HepG2 (cell line): Measurements from ENCODE around the gene SPSB1. TPM values are rescaled to one million over a fixed set of nuclear protein-coding genes. Genes with fewer than 3 reads are reported as not detected.

Source experiments
- ATAC-seq: fragments of 200-7000 bp; cut with Tn5 transposase; 3 replicates; pipeline ENCODE4 v1.9.1; 2020; ENCODE audit warnings: mild to moderate bottlenecking, moderate library complexity
- BruUV-seq: library from RNA; stranded (reverse); fragments of 400-500 nt; replicated peaks from 2 replicates; lab custom pipeline; 2021; lab: Mats Ljungman, UMichigan
- CTCF ChIA-PET: fragments of 300-600 bp; formaldehyde crosslinking; extraction: SDS; loops from one replicate; lab custom pipeline; 2021; ENCODE audit warnings: low total read pairs, inconsistent platforms, low intra/inter-chr PET ratio; lab: Yijun Ruan, JAX
- POLR2A ChIA-PET: fragments of 350-600 bp; sonication (Branson Sonifier 250); formaldehyde crosslinking; loops from one replicate; lab custom pipeline; 2020; ENCODE audit warnings: antibody characterized with exemption, inconsistent platforms; lab: Yijun Ruan, JAX
- DNase-seq: peaks from one replicate; pipeline ENCODE4 v3.0.0-alpha.2; 2015; ENCODE audit warnings: low spot score
- FAIRE-seq: peaks from 3 replicates; lab custom pipeline; 2011; peaks lifted over from hg19 to GRCh38; lab: Jason Lieb, UNC
- H2AFZ ChIP-seq: one replicate; pipeline ENCODE4 v1.6.1; 2011; ENCODE audit warnings: low read length, inconsistent platforms
- H3K27ac ChIP-seq: fragments of 300-600 bp; 3 replicates; pipeline ENCODE4 v1.8.0; 2011; ENCODE audit warnings: mixed run types, mild to moderate bottlenecking, mixed read lengths, low read length, inconsistent platforms; ENCODE audit not compliant: insufficient read depth; ENCODE audit errors: extremely low read length
- H3K27me3 ChIP-seq, 2 experiments: fragments of 200-600 bp in 1 of 2; 2 replicates in 1 of 2; 3 replicates in 1 of 2; pipeline versions ENCODE4 v1.6.0 to v1.8.0; 2011; ENCODE audit warnings: low read length in 2 of 2, mild to moderate bottlenecking in 2 of 2, moderate library complexity in 2 of 2, inconsistent platforms in 1 of 2; ENCODE audit not compliant: insufficient read depth in 2 of 2, control insufficient read depth in 1 of 2
- H3K36me3 ChIP-seq, 2 experiments: fragments of 200-600 bp in 1 of 2; replicated peaks in 1 of 2; 2 replicates in 1 of 2; 3 replicates in 1 of 2; pipeline versions ENCODE4 v1.5.1 to v1.8.0; 2011; ENCODE audit warnings: low read length in 2 of 2, inconsistent platforms in 1 of 2; ENCODE audit not compliant: insufficient read depth in 2 of 2, control insufficient read depth in 1 of 2
- H3K4me1 ChIP-seq: 2 replicates; pipeline ENCODE4 v1.5.1; 2012; ENCODE audit warnings: low read length, inconsistent platforms; ENCODE audit not compliant: insufficient read depth
- H3K4me2 ChIP-seq: 2 replicates; pipeline ENCODE4 v1.6.0; 2011; ENCODE audit warnings: low read depth, low read length, inconsistent platforms
- H3K4me3 ChIP-seq, 3 experiments: fragments of 200-600 bp in 1 of 3; sonication (generic), shearing (Covaris generic) in 1 of 3; replicated peaks in 1 of 3; 2 replicates each; pipeline ENCODE4 v1.5.1; 2011 to 2016; ENCODE audit warnings: low read length in 3 of 3, inconsistent platforms in 2 of 3, low read depth in 2 of 3, mild to moderate bottlenecking in 2 of 3, control low read depth in 1 of 3, mixed read lengths in 1 of 3; ENCODE audit not compliant: insufficient read depth in 1 of 3
- H3K79me2 ChIP-seq: one replicate; pipeline ENCODE4 v1.6.1; 2011; ENCODE audit warnings: low read length, inconsistent platforms; ENCODE audit not compliant: insufficient read depth
- H3K9ac ChIP-seq: 2 replicates; pipeline ENCODE4 v1.6.0; 2011; ENCODE audit warnings: mild to moderate bottlenecking, low read depth, low read length, inconsistent platforms; ENCODE audit not compliant: insufficient read depth
- H3K9me3 ChIP-seq: 2 replicates; pipeline ENCODE4 v1.5.1; 2012; ENCODE audit warnings: mild to moderate bottlenecking, low read length
- H4K20me1 ChIP-seq: 2 replicates; pipeline ENCODE4 v1.6.0; 2011; ENCODE audit warnings: inconsistent platforms, mild to moderate bottlenecking, low read length, moderate library complexity; ENCODE audit not compliant: insufficient read depth
- ZNF891 ChIP-seq: sonication (generic); formaldehyde crosslinking; IDR thresholded peaks from 2 replicates; pipeline ENCODE4 v1.5.0; 2020; ENCODE audit warnings: mild to moderate bottlenecking, missing genetic modification reagents
- WGBS: methylation state at CpG from one replicate; pipeline ENCODE4 v1.1.6; 2017; ENCODE audit warnings: low lambda C conversion rate; 5-methylcytosine and 5-hydroxymethylcytosine counted together
- in situ Hi-C: cut with HindIII; loops from 2 replicates; pipeline ENCODE4 v1.10.0; 2017; ENCODE audit warnings: low pct_unique_long_range_greater_than_20kb; ENCODE audit not compliant: extremely low pct_ligation_motif_present
- intact Hi-C: fragments of 100-400 bp; cut with micrococcal nuclease; formaldehyde crosslinking; loops from one replicate; pipeline ENCODE4 v1.10.0; 2022; ENCODE audit not compliant: unreplicated experiment
- polyA plus RNA-seq, 8 experiments: library from polyadenylated mRNA; depleted of rRNA in 3 of 8; stranded (reverse) in 7 of 8; unstranded in 1 of 8; fragments of >200 nt; fragmentation: Illumina TruSeq in 4 of 8; extraction: Trizol in 4 of 8; gene quantifications; 2 replicates each; pipeline versions ENCODE4 v1.2.1 to v1.2.3, GENCODE V29; 2011 to 2016; ENCODE audit warnings: low read depth in 4 of 8, missing spikeins in 1 of 8, mixed read lengths in 1 of 8; ENCODE audit not compliant: insufficient read depth in 1 of 8
- total RNA-seq, 5 experiments: library from RNA; depleted of rRNA; stranded (reverse); fragments of >200 nt; fragmentation: Illumina TruSeq; extraction: Trizol; gene quantifications; 2 replicates each; pipeline ENCODE4 v1.2.3, GENCODE V29; 2016; ENCODE audit warnings: low read depth in 1 of 5
- TF ChIP-seq, protein P1 (sequence below): sonication (generic); formaldehyde crosslinking; IDR thresholded peaks from 2 replicates; pipeline ENCODE4 v1.5.1; 2020; ENCODE audit warnings: mild to moderate bottlenecking, missing genetic modification reagents, moderate library complexity
- TF ChIP-seq, protein P2 (sequence below): sonication (generic); formaldehyde crosslinking; IDR thresholded peaks from 2 replicates; pipeline ENCODE4 v1.4.0; 2020; ENCODE audit warnings: mild to moderate bottlenecking, missing genetic modification reagents
- TF ChIP-seq, protein P3 (sequence below): sonication (generic); formaldehyde crosslinking; conservative IDR thresholded peaks from 2 replicates; pipeline ENCODE4 v1.8.0; 2022; ENCODE audit warnings: mild to moderate bottlenecking, moderate library complexity, missing genetic modification reagents

Gene SPSB1
- total and polyA plus RNA-seq, 2 of the 13 experiments (the other 11 are each of a cell fraction or from before 2014, with no cell fraction given) = 5.0 to 8.0 TPM

DNA sequence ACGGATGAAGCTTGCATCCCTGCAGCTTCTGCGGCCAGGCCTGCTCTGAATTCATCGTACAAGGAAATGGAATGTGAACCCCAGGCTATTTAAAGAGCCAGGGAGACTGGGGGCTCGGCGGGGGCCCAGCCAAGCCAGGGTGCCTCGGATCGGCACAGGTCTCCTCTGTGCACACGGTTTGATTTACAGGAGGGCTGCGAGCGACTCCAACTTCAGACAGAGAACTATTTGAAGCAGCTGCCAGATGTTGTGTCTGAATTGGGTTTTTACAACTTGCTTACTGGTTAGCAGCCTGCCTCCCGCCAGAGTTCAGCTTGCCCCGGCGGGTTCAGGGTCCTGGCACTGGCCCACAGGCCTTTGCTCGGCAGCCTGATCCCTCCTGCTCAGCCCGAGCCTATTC, 83.2 kb downstream of the SPSB1 start:
- Histone ChIP-seq H4K20me1 (no peaks in the 10 kb centered on the region), H3K9me3 (no peaks in the 10 kb centered on the region), H3K27me3 (peaks cover 3 to 27% of the 10 kb centered on the region in 2 experiments; a peak in 3 of 5 replicates), H3K27ac (no peak overlapping the region), H2AFZ (no peak overlapping the region), H3K4me1 (peaks cover 36% of the 10 kb centered on the region)
- ATAC-seq = peak; percentile 65
- no TSS peak for BruUV-seq
- POLR2A ChIA-PET = no interaction called here
- no peak for DNase-seq
- FAIRE-seq = no peak
- CTCF ChIA-PET = no interaction called here
- TF ChIP-seq ZNF891 (CRISPR knock-in tag) = 0 out of 2 replicates have a peak, but pooled peaks have one; percentile 39
- TF ChIP-seq, protein P1, sequence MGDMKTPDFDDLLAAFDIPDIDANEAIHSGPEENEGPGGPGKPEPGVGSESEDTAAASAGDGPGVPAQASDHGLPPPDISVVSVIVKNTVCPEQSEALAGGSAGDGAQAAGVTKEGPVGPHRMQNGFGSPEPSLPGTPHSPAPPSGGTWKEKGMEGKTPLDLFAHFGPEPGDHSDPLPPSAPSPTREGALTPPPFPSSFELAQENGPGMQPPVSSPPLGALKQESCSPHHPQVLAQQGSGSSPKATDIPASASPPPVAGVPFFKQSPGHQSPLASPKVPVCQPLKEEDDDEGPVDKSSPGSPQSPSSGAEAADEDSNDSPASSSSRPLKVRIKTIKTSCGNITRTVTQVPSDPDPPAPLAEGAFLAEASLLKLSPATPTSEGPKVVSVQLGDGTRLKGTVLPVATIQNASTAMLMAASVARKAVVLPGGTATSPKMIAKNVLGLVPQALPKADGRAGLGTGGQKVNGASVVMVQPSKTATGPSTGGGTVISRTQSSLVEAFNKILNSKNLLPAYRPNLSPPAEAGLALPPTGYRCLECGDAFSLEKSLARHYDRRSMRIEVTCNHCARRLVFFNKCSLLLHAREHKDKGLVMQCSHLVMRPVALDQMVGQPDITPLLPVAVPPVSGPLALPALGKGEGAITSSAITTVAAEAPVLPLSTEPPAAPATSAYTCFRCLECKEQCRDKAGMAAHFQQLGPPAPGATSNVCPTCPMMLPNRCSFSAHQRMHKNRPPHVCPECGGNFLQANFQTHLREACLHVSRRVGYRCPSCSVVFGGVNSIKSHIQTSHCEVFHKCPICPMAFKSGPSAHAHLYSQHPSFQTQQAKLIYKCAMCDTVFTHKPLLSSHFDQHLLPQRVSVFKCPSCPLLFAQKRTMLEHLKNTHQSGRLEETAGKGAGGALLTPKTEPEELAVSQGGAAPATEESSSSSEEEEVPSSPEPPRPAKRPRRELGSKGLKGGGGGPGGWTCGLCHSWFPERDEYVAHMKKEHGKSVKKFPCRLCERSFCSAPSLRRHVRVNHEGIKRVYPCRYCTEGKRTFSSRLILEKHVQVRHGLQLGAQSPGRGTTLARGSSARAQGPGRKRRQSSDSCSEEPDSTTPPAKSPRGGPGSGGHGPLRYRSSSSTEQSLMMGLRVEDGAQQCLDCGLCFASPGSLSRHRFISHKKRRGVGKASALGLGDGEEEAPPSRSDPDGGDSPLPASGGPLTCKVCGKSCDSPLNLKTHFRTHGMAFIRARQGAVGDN (CRISPR knock-in tag) = peak; percentile 46
- TF ChIP-seq, protein P2, sequence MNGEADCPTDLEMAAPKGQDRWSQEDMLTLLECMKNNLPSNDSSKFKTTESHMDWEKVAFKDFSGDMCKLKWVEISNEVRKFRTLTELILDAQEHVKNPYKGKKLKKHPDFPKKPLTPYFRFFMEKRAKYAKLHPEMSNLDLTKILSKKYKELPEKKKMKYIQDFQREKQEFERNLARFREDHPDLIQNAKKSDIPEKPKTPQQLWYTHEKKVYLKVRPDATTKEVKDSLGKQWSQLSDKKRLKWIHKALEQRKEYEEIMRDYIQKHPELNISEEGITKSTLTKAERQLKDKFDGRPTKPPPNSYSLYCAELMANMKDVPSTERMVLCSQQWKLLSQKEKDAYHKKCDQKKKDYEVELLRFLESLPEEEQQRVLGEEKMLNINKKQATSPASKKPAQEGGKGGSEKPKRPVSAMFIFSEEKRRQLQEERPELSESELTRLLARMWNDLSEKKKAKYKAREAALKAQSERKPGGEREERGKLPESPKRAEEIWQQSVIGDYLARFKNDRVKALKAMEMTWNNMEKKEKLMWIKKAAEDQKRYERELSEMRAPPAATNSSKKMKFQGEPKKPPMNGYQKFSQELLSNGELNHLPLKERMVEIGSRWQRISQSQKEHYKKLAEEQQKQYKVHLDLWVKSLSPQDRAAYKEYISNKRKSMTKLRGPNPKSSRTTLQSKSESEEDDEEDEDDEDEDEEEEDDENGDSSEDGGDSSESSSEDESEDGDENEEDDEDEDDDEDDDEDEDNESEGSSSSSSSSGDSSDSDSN (CRISPR knock-in tag) = 0 out of 2 replicates have a peak, but pooled peaks have one; percentile 21
- TF ChIP-seq, protein P3, sequence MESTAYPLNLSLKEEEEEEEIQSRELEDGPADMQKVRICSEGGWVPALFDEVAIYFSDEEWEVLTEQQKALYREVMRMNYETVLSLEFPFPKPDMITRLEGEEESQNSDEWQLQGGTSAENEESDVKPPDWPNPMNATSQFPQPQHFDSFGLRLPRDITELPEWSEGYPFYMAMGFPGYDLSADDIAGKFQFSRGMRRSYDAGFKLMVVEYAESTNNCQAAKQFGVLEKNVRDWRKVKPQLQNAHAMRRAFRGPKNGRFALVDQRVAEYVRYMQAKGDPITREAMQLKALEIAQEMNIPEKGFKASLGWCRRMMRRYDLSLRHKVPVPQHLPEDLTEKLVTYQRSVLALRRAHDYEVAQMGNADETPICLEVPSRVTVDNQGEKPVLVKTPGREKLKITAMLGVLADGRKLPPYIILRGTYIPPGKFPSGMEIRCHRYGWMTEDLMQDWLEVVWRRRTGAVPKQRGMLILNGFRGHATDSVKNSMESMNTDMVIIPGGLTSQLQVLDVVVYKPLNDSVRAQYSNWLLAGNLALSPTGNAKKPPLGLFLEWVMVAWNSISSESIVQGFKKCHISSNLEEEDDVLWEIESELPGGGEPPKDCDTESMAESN = no peak
- TF ChIP-seq, all 625 proteins: peak for 3
- Histone ChIP-seq H3K79me2 (no peaks in the 10 kb centered on the region), H3K36me3 (no peaks in the 10 kb centered on the region), H3K4me3 (no peak overlapping the region; a peak in 1 of 6 replicates), H3K9ac (no peak overlapping the region), H3K4me2 (peak overlapping the region; percentile 41)
- intact Hi-C loops = no loop called here
- 16% methylated on average over 15 of the region's 15 CpGs for WGBS
- in situ Hi-C loops = no loop called here
